MCF 10A (cell line): ENCODE data around the gene MEA1. TPM values are rescaled to one million over a fixed set of nuclear protein-coding genes. Genes with fewer than 3 reads are reported as not detected.
A peak's percentile ranks its signal among the peaks of the same experiment; 100 is the strongest.

Experiments used
- BruUV-seq: library from RNA; stranded (reverse); fragments of 400-500 nt; replicated peaks from 2 replicates; lab custom pipeline; 2021; lab: Mats Ljungman, UMichigan
- CTCF ChIA-PET: fragments of 300-600 bp; sonication (Branson Sonifier 250); formaldehyde crosslinking; extraction: SDS; loops from one replicate; lab custom pipeline; 2021; ENCODE audit warnings: antibody characterized with exemption, inconsistent platforms; lab: Yijun Ruan, JAX
- POLR2A ChIA-PET: fragments of 300-600, 350-650 bp; sonication (Branson Sonifier 250); formaldehyde crosslinking; extraction: SDS; loops from one replicate; lab custom pipeline; 2020; ENCODE audit warnings: antibody characterized with exemption, inconsistent platforms; lab: Yijun Ruan, JAX
- DNase-seq: peaks from one replicate; pipeline ENCODE4 v3.0.0-alpha.2; 2018; ENCODE audit not compliant: unreplicated experiment
- H3K27ac Mint-ChIP-seq: one replicate; pipeline ENCODE4 v1.8.0; 2022; ENCODE audit warnings: mild to moderate bottlenecking, low read depth, mixed read lengths; ENCODE audit not compliant: unreplicated experiment
- H3K27me3 Mint-ChIP-seq: one replicate; pipeline ENCODE4 v1.8.0; 2022; ENCODE audit warnings: mixed read lengths; ENCODE audit not compliant: insufficient read depth, unreplicated experiment
- H3K36me3 Mint-ChIP-seq: one replicate; pipeline ENCODE4 v1.8.0; 2022; ENCODE audit warnings: mild to moderate bottlenecking, moderate library complexity, mixed read lengths; ENCODE audit not compliant: insufficient read depth, unreplicated experiment
- H3K4me1 Mint-ChIP-seq: one replicate; pipeline ENCODE4 v1.8.0; 2022; ENCODE audit warnings: mixed read lengths; ENCODE audit not compliant: insufficient read depth, unreplicated experiment
- H3K4me3 Mint-ChIP-seq: one replicate; pipeline ENCODE4 v1.8.0; 2022; ENCODE audit warnings: mild to moderate bottlenecking, moderate library complexity, mixed read lengths; ENCODE audit not compliant: unreplicated experiment
- H3K9me3 Mint-ChIP-seq: one replicate; pipeline ENCODE4 v1.8.0; 2022; ENCODE audit warnings: mixed read lengths; ENCODE audit not compliant: unreplicated experiment
- CTCF ChIP-seq: fragments of 200-600 bp; IDR thresholded peaks from one replicate; pipeline ENCODE4 v1.8.0; 2022; ENCODE audit warnings: antibody characterized with exemption, mild to moderate bottlenecking; ENCODE audit not compliant: unreplicated experiment
- intact Hi-C: fragments of 100-400 bp; cut with micrococcal nuclease; formaldehyde crosslinking; loops from 2 replicates; pipeline ENCODE4 v1.14.1; 2022
- total RNA-seq: library from RNA; stranded (reverse); gene quantifications from 2 replicates; pipeline ENCODE4 v1.2.3, GENCODE V29; 2022

Gene MEA1
- total RNA-seq, 1 experiment from 2014 or later, result 71.8 TPM

DNA sequence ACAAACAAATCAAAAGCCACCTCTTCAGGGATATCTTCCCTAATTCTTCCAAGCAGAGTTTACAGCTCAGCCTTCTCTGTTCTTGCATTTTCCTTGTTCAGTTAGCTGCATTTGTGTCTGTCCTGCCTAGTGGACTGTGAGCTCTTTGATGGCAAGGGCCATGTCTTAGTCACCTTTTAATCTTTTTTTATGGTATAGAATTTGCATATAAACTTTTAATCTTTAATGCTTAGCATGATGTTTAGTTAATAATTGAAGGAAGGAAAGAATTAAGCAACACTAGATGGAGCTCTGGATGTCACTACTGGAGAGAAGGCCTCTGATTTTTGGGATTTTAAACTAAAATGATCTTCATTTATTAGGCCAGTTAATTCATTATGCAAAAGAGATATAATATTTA is 17.2 kb downstream of the MEA1 start:
- H3K27me3 Mint-ChIP-seq, result no peaks in the 10 kb centered on the region
- no peak for TF ChIP-seq CTCF
- DNase-seq, result no peak
- no peak overlapping the region for H3K27ac Mint-ChIP-seq
- ChIA-PET POLR2A (interaction anchor here (0.6 to 2.5 kb wide), 7 partner anchors 13 to 1086 kb away, joined by 3 to 14 read pairs (median 4); partner anchors contain the start of genes KLHDC3, MEA1, PEX6 and PPP2R5D), CTCF (interaction anchor here (0.6 to 2.1 kb wide), 7 partner anchors 10 to 634 kb away, joined by 3 to 10 read pairs (median 4); partner anchors contain the start of genes KLHDC3 and MEA1)
- no peaks in the 10 kb centered on the region for H3K4me1 Mint-ChIP-seq
- BruUV-seq, result no TSS peak
- no peak overlapping the region for H3K4me3 Mint-ChIP-seq
- intact Hi-C loops, result no loop called here
- H3K36me3 Mint-ChIP-seq, result peaks cover 4% of the 10 kb centered on the region
- no peaks in the 10 kb centered on the region for H3K9me3 Mint-ChIP-seq

DNA sequence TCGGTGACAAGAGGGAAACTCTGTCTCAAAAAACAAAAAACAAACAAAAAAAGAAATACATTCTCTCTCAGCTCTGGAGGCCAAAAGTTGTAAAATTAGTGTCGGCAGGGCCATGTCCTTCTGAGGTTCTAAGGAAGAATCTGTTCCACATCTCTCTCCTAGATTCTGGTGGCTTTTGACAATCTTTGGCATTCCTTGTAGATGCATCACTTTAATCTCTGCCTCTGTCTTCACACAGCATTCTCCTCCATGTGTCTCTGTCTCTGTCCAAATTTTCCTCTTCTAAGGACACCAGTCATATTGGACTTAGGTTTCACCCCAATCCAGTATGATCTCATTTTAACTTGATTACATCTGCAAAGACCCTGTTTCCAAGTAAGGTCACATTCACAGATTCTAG is 20.3 kb downstream of the MEA1 start:
- POLR2A ChIA-PET, result no interaction called here
- TF ChIP-seq CTCF, result no peak
- Mint-ChIP-seq H3K9me3 (no peaks in the 10 kb centered on the region), H3K27ac (no peak overlapping the region), H3K36me3 (peaks cover 18% of the 10 kb centered on the region), H3K27me3 (no peaks in the 10 kb centered on the region), H3K4me1 (peaks cover 2% of the 10 kb centered on the region), H3K4me3 (no peak overlapping the region)
- CTCF ChIA-PET, result interaction anchor here (0.9 kb wide), 1 partner anchor 92 kb away, joined by 3 read pairs; no protein-coding TSS in a partner anchor
- BruUV-seq, result no TSS peak
- intact Hi-C loops, result no loop called here
- no peak for DNase-seq

DNA sequence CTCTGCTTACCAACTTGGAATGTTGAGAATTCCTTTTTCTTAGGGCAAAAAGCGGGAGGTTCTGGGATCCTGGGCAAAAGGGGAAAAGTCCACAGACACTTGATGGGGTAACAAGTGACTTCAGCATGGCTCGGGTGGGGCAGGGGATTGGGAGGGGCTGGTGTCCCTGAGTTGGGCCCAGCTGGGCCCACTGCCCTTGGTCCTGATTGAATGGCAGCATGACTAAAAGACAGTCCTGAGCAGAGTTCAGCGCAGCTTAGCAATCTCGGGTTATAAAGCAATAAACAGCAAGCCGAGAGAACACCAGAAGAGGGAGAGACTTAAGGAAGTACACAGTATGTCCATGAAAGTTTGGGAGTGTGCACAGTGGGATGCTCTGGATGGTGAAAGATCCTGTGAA is 23.8 kb downstream of the MEA1 start:
- TF ChIP-seq CTCF, result no peak
- Mint-ChIP-seq H3K4me3 (no peak overlapping the region), H3K9me3 (no peaks in the 10 kb centered on the region), H3K27me3 (no peaks in the 10 kb centered on the region), H3K36me3 (peaks cover 25% of the 10 kb centered on the region), H3K27ac (no peak overlapping the region), H3K4me1 (peaks cover 32% of the 10 kb centered on the region)
- CTCF ChIA-PET, result interaction anchor here (0.6 to 0.8 kb wide), 2 partner anchors 15 to 26 kb away, joined by 3 to 4 read pairs; no protein-coding TSS in a partner anchor
- DNase-seq, result no peak
- intact Hi-C loops, result no loop called here
- no TSS peak for BruUV-seq
- POLR2A ChIA-PET, result no interaction called here

GRCh38 chr6:42988486-42989020 is 25.2 kb downstream of the MEA1 start:
- no TSS peak for BruUV-seq
- POLR2A ChIA-PET, result interaction anchor here (0.6 to 1.9 kb wide), 5 partner anchors 10 to 169 kb away, joined by 3 to 12 read pairs (median 4); partner anchors contain the start of gene PEX6
- no peak overlapping the region for H3K4me3 Mint-ChIP-seq

More at GRCh38 chr6:42988486-42989020, 25.2 kb downstream of the MEA1 start:
- CTCF ChIA-PET, result interaction anchor here (1.0 to 2.1 kb wide), 2 partner anchors 9 to 22 kb away, joined by 3 to 6 read pairs; no protein-coding TSS in a partner anchor
- peak; percentile 17 for DNase-seq
- Mint-ChIP-seq H3K27me3 (no peaks in the 10 kb centered on the region), H3K36me3 (peaks cover 25% of the 10 kb centered on the region), H3K27ac (no peak overlapping the region), H3K4me1 (peaks cover 33% of the 10 kb centered on the region), H3K9me3 (no peaks in the 10 kb centered on the region)
- no peak for TF ChIP-seq CTCF
- intact Hi-C loops, result no loop called here
